Cardiac fibroblast (primary cell): ENCODE measurements around the gene DYSF.

Source experiments
- DNase-seq, 2 donors: peaks; one replicate each; pipeline versions ENCODE4 v3.0.0 to v3.0.0-alpha.2; 2010; ENCODE audit warnings: low read depth in 2 of 2
- H3K4me3 ChIP-seq, 2 donors: replicated peaks in 1 of 2; 1 replicate in 1 of 2; 2 replicates in 1 of 2; pipeline ENCODE4 v1.5.1; 2011; ENCODE audit warnings: low read depth in 2 of 2, low read length in 2 of 2, mild to moderate bottlenecking in 2 of 2, moderate library complexity in 1 of 2
- CTCF ChIP-seq: IDR thresholded peaks from one replicate; pipeline ENCODE4 v1.5.1; 2011; ENCODE audit warnings: low read depth, mild to moderate bottlenecking, low read length, inconsistent platforms

Gene DYSF

GRCh38 chr2:71559828-71560637 is 106.7 kb downstream of the DYSF start:
- H3K4me3 ChIP-seq = no peak overlapping the region
- DNase-seq = no peak
- TF ChIP-seq CTCF = no peak

GRCh38 chr2:71560638-71561011 is 107.3 kb downstream of the DYSF start:
- DNase-seq = no peak
- TF ChIP-seq CTCF = no peak
- no peak overlapping the region for H3K4me3 ChIP-seq

- no peak overlapping the region for H3K4me3 ChIP-seq
- TF ChIP-seq CTCF = no peak
- DNase-seq = no peak
Measured at GRCh38 chr2:71561441-71562267, 108.3 kb downstream of the DYSF start.

- no peak for DNase-seq
- TF ChIP-seq CTCF = no peak
- H3K4me3 ChIP-seq = no peak overlapping the region
Measured at GRCh38 chr2:71562518-71562917, 109.2 kb downstream of the DYSF start.

- H3K4me3 ChIP-seq = no peak overlapping the region
- no peak for TF ChIP-seq CTCF
- DNase-seq = no peak
Measured at GRCh38 chr2:71563872-71564271, 110.5 kb downstream of the DYSF start.

- no peak for DNase-seq
- no peak overlapping the region for H3K4me3 ChIP-seq
- no peak for TF ChIP-seq CTCF
Measured at GRCh38 chr2:71564361-71564760, 111.0 kb downstream of the DYSF start.
